PFSK-1 (cell line): ENCODE results near the gene IL6.

Source experiments
- POLR2AphosphoS5 ChIP-seq: IDR thresholded peaks from 2 replicates; pipeline ENCODE4 v1.6.1; 2012; ENCODE audit warnings: low read depth, mild to moderate bottlenecking, control low read depth, low read length, moderate library complexity
- TAF1 ChIP-seq: IDR thresholded peaks from 2 replicates; pipeline ENCODE4 v1.6.1; 2012; ENCODE audit warnings: low read length, control low read depth, borderline replicate concordance; ENCODE audit not compliant: insufficient read depth
- TF ChIP-seq, protein P1 (sequence below), 2 experiments: IDR thresholded peaks; 2 replicates each; pipeline versions ENCODE4 v1.6.1 to v1.8.0; 2011 to 2012; ENCODE audit warnings: low read depth in 2 of 2, low read length in 2 of 2, control low read depth in 1 of 2, inconsistent platforms in 1 of 2, mild to moderate bottlenecking in 1 of 2, moderate library complexity in 1 of 2; ENCODE audit not compliant: insufficient read depth in 1 of 2

DNA sequence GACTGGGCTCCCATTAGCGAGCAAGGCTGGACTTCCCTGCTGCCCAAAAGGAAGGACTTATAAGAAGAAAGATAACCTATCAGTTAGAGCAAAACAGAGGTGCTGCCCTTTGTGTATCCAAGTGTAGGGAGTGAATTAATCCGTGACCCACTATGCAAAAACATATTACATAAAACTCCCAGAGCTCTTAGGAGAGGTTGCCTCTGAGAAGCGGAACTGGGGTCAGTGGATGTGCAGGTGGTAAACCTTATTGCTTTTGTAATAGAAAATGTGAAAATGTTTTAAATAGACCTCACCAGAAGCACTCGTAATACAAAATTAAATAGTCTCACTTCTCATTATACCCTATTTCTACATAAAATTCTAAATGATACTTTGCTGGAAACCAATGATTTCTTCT, 17.1 kb upstream of the IL6 start:
- no peak for TF ChIP-seq TAF1
- TF ChIP-seq, protein P1, sequence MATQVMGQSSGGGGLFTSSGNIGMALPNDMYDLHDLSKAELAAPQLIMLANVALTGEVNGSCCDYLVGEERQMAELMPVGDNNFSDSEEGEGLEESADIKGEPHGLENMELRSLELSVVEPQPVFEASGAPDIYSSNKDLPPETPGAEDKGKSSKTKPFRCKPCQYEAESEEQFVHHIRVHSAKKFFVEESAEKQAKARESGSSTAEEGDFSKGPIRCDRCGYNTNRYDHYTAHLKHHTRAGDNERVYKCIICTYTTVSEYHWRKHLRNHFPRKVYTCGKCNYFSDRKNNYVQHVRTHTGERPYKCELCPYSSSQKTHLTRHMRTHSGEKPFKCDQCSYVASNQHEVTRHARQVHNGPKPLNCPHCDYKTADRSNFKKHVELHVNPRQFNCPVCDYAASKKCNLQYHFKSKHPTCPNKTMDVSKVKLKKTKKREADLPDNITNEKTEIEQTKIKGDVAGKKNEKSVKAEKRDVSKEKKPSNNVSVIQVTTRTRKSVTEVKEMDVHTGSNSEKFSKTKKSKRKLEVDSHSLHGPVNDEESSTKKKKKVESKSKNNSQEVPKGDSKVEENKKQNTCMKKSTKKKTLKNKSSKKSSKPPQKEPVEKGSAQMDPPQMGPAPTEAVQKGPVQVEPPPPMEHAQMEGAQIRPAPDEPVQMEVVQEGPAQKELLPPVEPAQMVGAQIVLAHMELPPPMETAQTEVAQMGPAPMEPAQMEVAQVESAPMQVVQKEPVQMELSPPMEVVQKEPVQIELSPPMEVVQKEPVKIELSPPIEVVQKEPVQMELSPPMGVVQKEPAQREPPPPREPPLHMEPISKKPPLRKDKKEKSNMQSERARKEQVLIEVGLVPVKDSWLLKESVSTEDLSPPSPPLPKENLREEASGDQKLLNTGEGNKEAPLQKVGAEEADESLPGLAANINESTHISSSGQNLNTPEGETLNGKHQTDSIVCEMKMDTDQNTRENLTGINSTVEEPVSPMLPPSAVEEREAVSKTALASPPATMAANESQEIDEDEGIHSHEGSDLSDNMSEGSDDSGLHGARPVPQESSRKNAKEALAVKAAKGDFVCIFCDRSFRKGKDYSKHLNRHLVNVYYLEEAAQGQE (IDR thresholded peaks at IDR 0.05; ENCODE audit: insufficient read depth in 1 of 2, low read depth in 2 of 2, low read length in 2 of 2): no peak
- TF ChIP-seq POLR2AphosphoS5: no peak
